Stimulated activated CD4-positive, alpha-beta T cell treated with anti-CD3 and anti-CD28 coated beads, Interleukin-2, amount 100 ng/mL, for 48 hours (primary cell): ENCODE data around the gene AKR1B1.
"Not testable (repeated sequence)": the region's sequence is repeated elsewhere in the genome, so short reads cannot be mapped to it uniquely, and the experiment has no call there.

Experiments
- DNase-seq, 2 donors: peaks; one replicate each; pipeline ENCODE4 v3.0.0-alpha.2; 2020

The AKR1B1 gene

GRCh38 chr7:134458806-134459698 lies at the start of gene AKR1B1:
Gene AKR1B1 (minus strand): TSS chr7:134459100. CDS start chr7:134459062, 38 bp downstream.
- DNase-seq: peak; percentile 80 to 81

- no peak for DNase-seq
Measured at GRCh38 chr7:134505856-134506255, 47.0 kb upstream of the AKR1B1 start.

GRCh38 chr7:134504660-134505164 lies 45.8 kb upstream of the AKR1B1 start:
- no peak for DNase-seq

- no peak for DNase-seq
Measured at GRCh38 chr7:134502463-134503371, 43.8 kb upstream of the AKR1B1 start.

- no peak for DNase-seq
Measured at GRCh38 chr7:134500982-134501381, 42.1 kb upstream of the AKR1B1 start.

- DNase-seq: no peak
Measured at GRCh38 chr7:134500406-134500805, 41.5 kb upstream of the AKR1B1 start.

- no peak for DNase-seq
Measured at GRCh38 chr7:134495546-134495945, 36.6 kb upstream of the AKR1B1 start.

- no peak for DNase-seq
Measured at GRCh38 chr7:134493091-134493490, 34.2 kb upstream of the AKR1B1 start.

GRCh38 chr7:134487721-134488120 lies 28.8 kb upstream of the AKR1B1 start:
- not testable (repeated sequence) for DNase-seq

GRCh38 chr7:134485203-134485602 lies 26.3 kb upstream of the AKR1B1 start:
- no peak for DNase-seq

- no peak for DNase-seq
Measured at GRCh38 chr7:134483296-134483695, 24.4 kb upstream of the AKR1B1 start.

GRCh38 chr7:134482858-134483257 lies 24.0 kb upstream of the AKR1B1 start:
- DNase-seq: no peak

- no peak for DNase-seq
Measured at GRCh38 chr7:134481167-134481566, 22.3 kb upstream of the AKR1B1 start.

GRCh38 chr7:134480730-134481129 lies 21.8 kb upstream of the AKR1B1 start:
- DNase-seq: no peak

GRCh38 chr7:134480202-134480601 lies 21.3 kb upstream of the AKR1B1 start:
- no peak for DNase-seq

GRCh38 chr7:134478707-134479106 lies 19.8 kb upstream of the AKR1B1 start:
- DNase-seq: no peak

GRCh38 chr7:134477954-134478353 lies 19.1 kb upstream of the AKR1B1 start:
- no peak for DNase-seq

GRCh38 chr7:134476044-134476443 lies 17.1 kb upstream of the AKR1B1 start:
- no peak for DNase-seq

GRCh38 chr7:134474828-134475227 lies 15.9 kb upstream of the AKR1B1 start:
- no peak for DNase-seq

GRCh38 chr7:134473861-134474291 lies 15.0 kb upstream of the AKR1B1 start:
- DNase-seq: no peak

- no peak for DNase-seq
Measured at GRCh38 chr7:134472572-134473244, 13.8 kb upstream of the AKR1B1 start.

- DNase-seq: no peak
Measured at GRCh38 chr7:134470864-134471263, 12.0 kb upstream of the AKR1B1 start.

- no peak for DNase-seq
Measured at GRCh38 chr7:134469622-134470021, 10.7 kb upstream of the AKR1B1 start.
